Neural crest cell (in vitro differentiated cells): ENCODE data around the gene VSX2. TPM values are rescaled to one million over a fixed set of nuclear protein-coding genes. Genes with fewer than 3 reads are reported as not detected.

ENCODE experiments used
- DNase-seq: peaks from one replicate; pipeline ENCODE4 v3.0.0; 2021; ENCODE audit warnings: low read depth, mixed read lengths, low spot score
- H3K27ac Mint-ChIP-seq: one replicate; pipeline ENCODE4 v1.8.0; 2021; ENCODE audit warnings: mild to moderate bottlenecking, mixed read lengths; ENCODE audit not compliant: unreplicated experiment
- H3K27me3 Mint-ChIP-seq: 2 replicates; pipeline ENCODE4 v1.8.0; 2021; ENCODE audit warnings: low read depth, mild to moderate bottlenecking, mixed read lengths
- H3K36me3 Mint-ChIP-seq: 2 replicates; pipeline ENCODE4 v1.8.0; 2021; ENCODE audit warnings: low read depth, mild to moderate bottlenecking, mixed read lengths
- H3K4me1 Mint-ChIP-seq: 2 replicates; pipeline ENCODE4 v1.8.0; 2021; ENCODE audit warnings: mixed read lengths
- H3K4me3 Mint-ChIP-seq: one replicate; pipeline ENCODE4 v1.8.0; 2021; ENCODE audit warnings: mild to moderate bottlenecking, mixed read lengths
- H3K9me3 Mint-ChIP-seq: 2 replicates; pipeline ENCODE4 v1.8.0; 2021; ENCODE audit warnings: mixed read lengths
- total RNA-seq: library from RNA; stranded (reverse); gene quantifications from 2 replicates; pipeline ENCODE4 v1.2.1, GENCODE V29; 2021
- TF ChIP-seq, protein P1 (sequence below): fragments of 200-600 bp; sonication (generic); conservative IDR thresholded peaks from 2 replicates; pipeline ENCODE4 v1.5.0; 2021; ENCODE audit warnings: antibody characterized with exemption, mild to moderate bottlenecking

Gene VSX2
- total RNA-seq, 1 donor from 2014 or later, result 0.89 TPM

DNA sequence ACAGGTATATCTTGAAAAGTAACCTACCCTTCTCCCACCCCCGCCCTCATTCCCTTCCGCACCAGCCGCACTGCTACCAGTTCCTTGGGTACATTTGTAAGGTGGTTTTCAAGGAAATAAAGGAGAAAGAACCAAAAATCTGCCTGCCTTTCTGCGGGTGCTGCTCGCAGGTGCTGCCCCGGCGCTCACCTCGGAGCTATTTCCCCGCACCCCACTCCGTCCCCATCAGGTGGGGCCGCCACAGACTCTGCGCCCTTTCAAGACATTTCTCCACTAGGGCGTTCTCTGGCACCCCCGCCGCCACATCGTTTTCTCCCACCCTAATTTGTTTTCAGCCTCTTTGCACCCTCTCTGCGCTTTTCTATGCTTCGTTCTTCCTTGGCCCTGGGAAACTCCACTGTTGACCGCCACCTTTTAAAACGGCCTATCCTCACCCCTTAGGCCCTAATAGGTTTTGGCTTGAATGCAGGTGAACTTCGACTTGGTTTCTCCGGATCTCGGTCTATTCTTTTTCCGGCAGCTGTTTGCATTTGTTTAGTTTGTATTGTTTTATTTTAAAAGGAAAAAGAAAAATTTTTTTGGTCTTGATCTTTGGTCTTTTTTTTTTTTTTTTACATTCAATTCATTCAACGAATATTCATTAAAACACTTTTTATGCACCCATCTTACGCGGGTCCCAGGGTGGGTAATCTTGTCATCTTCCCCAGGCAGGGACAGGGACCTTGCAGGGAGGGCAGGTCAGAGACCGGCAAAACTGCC lies 3.0 kb downstream of the VSX2 start:
- TF ChIP-seq, protein P1, sequence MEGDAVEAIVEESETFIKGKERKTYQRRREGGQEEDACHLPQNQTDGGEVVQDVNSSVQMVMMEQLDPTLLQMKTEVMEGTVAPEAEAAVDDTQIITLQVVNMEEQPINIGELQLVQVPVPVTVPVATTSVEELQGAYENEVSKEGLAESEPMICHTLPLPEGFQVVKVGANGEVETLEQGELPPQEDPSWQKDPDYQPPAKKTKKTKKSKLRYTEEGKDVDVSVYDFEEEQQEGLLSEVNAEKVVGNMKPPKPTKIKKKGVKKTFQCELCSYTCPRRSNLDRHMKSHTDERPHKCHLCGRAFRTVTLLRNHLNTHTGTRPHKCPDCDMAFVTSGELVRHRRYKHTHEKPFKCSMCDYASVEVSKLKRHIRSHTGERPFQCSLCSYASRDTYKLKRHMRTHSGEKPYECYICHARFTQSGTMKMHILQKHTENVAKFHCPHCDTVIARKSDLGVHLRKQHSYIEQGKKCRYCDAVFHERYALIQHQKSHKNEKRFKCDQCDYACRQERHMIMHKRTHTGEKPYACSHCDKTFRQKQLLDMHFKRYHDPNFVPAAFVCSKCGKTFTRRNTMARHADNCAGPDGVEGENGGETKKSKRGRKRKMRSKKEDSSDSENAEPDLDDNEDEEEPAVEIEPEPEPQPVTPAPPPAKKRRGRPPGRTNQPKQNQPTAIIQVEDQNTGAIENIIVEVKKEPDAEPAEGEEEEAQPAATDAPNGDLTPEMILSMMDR, result no peak
- H3K27ac Mint-ChIP-seq, result no peak overlapping the region

DNA sequence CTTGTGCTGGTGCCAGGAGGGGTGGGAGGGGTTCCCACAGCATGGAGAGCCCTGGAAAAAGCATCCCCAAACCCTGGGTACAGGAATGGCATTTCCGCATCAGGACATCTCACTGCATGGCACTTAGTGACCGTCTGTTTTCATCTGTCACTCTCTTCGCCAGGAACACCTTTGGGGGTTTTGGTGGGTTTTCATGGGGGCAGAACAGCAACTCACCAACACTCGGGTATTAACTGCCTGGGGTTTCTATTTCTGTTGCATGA lies 3.5 kb downstream of the VSX2 start:
- Mint-ChIP-seq H3K4me1 (peaks cover 9% of the 10 kb centered on the region), H3K27me3 (peaks cover 95% of the 10 kb centered on the region), H3K4me3 (no peak overlapping the region), H3K9me3 (no peaks in the 10 kb centered on the region), H3K36me3 (no peaks in the 10 kb centered on the region), H3K27ac (no peak overlapping the region)
- no peak for DNase-seq
- TF ChIP-seq, protein P1, result no peak

More for the DNA sequence above, 3.0 kb downstream of the VSX2 start:
- H3K9me3 Mint-ChIP-seq, result no peaks in the 10 kb centered on the region
- peak overlapping the region; percentile 38 for H3K4me3 Mint-ChIP-seq
- H3K4me1 Mint-ChIP-seq, result peaks cover 9% of the 10 kb centered on the region
- DNase-seq, result no peak
- H3K36me3 Mint-ChIP-seq, result no peaks in the 10 kb centered on the region
- peaks cover 96% of the 10 kb centered on the region for H3K27me3 Mint-ChIP-seq

DNA sequence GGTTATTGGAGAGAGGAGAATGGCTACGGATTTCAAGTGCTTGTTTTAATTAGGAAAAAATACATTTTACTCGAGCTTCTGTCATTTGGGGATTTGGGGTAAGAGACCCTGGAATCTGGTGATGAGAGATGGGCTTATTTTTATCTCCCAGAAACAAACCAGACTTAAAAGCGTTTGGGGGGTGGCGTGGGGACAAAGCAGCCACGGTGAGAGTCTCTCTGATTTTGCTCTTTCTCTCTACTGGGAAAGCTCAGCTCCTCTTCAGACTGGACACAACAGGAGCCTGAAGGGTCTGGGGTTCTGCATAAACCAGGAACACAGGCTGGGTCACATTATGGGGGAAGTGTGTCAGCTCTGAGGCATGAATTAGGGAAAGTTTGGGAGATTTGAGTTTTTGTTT lies 3.8 kb downstream of the VSX2 start:
- TF ChIP-seq, protein P1, result no peak
- peaks cover 9% of the 10 kb centered on the region for H3K4me1 Mint-ChIP-seq
- no peak overlapping the region for H3K27ac Mint-ChIP-seq
- no peaks in the 10 kb centered on the region for H3K36me3 Mint-ChIP-seq
- no peak for DNase-seq
- peaks cover 95% of the 10 kb centered on the region for H3K27me3 Mint-ChIP-seq
- no peak overlapping the region for H3K4me3 Mint-ChIP-seq
- no peaks in the 10 kb centered on the region for H3K9me3 Mint-ChIP-seq

DNA sequence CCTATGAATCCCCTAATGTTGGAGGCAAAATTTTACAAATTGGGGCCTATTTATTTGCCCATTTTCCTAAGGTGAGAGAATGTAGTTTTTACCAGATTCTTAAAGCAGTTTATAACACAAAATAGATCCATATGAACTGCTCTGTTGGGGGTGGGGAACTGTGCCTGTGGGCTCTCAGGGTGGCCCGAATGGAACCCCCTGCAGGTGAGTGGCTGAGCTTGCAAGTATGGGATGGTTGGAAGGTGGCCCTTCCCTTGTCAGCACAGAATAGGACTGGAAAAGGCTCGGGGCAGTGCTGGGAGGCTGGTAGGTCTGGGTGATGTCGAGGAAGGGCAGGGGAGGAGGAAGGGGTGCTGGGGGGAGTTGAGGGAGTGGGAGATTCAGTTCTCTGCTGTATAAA lies 4.9 kb downstream of the VSX2 start:
- Mint-ChIP-seq H3K36me3 (no peaks in the 10 kb centered on the region), H3K4me3 (no peak overlapping the region), H3K9me3 (no peaks in the 10 kb centered on the region), H3K27ac (no peak overlapping the region), H3K4me1 (peaks cover 9% of the 10 kb centered on the region), H3K27me3 (peaks cover 84% of the 10 kb centered on the region)
- TF ChIP-seq, protein P1, result peak; percentile 23
- no peak for DNase-seq

DNA sequence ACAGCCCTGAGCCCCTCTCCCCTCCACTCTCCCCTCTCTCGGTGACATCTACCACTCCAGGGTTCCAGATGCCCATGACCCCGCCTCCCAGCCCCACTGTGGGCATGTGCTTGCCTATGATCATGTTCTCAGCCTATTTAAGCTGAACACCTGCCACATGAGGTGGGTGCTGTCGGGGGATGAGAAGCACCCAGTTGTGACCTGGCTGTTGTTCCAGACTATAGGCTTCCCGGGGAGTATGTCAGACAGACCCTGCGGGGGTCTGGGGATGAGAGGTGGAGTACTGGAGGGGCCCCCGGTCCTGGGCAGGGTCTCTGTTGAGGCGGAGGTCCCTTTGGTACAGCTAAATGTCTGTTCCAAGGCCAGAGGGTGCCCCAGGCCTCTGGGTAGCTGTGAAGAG lies 6.0 kb downstream of the VSX2 start:
- TF ChIP-seq, protein P1, result no peak
- Mint-ChIP-seq H3K27ac (no peak overlapping the region), H3K4me1 (peaks cover 9% of the 10 kb centered on the region)

More for the DNA sequence above, 6.0 kb downstream of the VSX2 start:
- H3K4me3 Mint-ChIP-seq, result no peak overlapping the region
- DNase-seq, result no peak
- no peaks in the 10 kb centered on the region for H3K36me3 Mint-ChIP-seq
- H3K27me3 Mint-ChIP-seq, result peaks cover 78% of the 10 kb centered on the region
- no peaks in the 10 kb centered on the region for H3K9me3 Mint-ChIP-seq
